ENCODE data around the gene HSPB6. TPM values are rescaled to one million over a fixed set of nuclear protein-coding genes. Genes with fewer than 3 reads are reported as not detected.
A peak's percentile ranks its signal among the peaks of the same experiment; 100 is the strongest.

HSPB6 gene
- total RNA-seq, 2 donors from 2014 or later = 0.33 to 0.90 TPM

- no peak overlapping the region for H3K4me3 ChIP-seq (ENCODE audit: low read length)
- H3K36me3 ChIP-seq (ENCODE audit: control insufficient read depth, insufficient read depth, low read length) = peaks cover 19% of the 10 kb centered on the region
- Mint-ChIP-seq H3K4me3 (no peak overlapping the region), H3K4me1 (peaks cover 3% of the 10 kb centered on the region), H3K27me3 (ENCODE audit: insufficient read depth) (peaks cover 4% of the 10 kb centered on the region), H3K9me3 (no peaks in the 10 kb centered on the region), H3K36me3 (ENCODE audit: low read depth) (peaks cover 22% of the 10 kb centered on the region), H3K27ac (no peak overlapping the region)
- DNase-seq = peak; percentile 98
- no peak overlapping the region for H3K9ac ChIP-seq (ENCODE audit: extremely low read depth, low read length, poor library complexity, severe bottlenecking)
- TF ChIP-seq CTCF (conservative IDR thresholded peaks at IDR 0.05) = no peak
- H3K9me3 ChIP-seq (ENCODE audit: control insufficient read depth, low read length) = no peaks in the 10 kb centered on the region
- no peaks in the 10 kb centered on the region for H3K27me3 ChIP-seq (ENCODE audit: control insufficient read depth, insufficient read depth, low read length, poor library complexity, severe bottlenecking)
- no peak overlapping the region for H3K27ac ChIP-seq (ENCODE audit: low read depth, low read length)
- WGBS, 2 experiments (ENCODE audit: insufficient coverage in 1 of 2, insufficient read length in 1 of 2) = 55 to 58% methylated on average over 5 to 34 of the region's 34 CpGs
- H3K4me1 ChIP-seq (ENCODE audit: control insufficient read depth, insufficient read depth, low read length) = peaks cover 2% of the 10 kb centered on the region
These were observed 10.7 kb upstream of the HSPB6 start for GRCh38 chr19:35767288-35768081.

- no peak overlapping the region for H3K9ac ChIP-seq (ENCODE audit: extremely low read depth, low read length, poor library complexity, severe bottlenecking)
- Mint-ChIP-seq H3K27me3 (ENCODE audit: insufficient read depth) (peaks cover 2% of the 10 kb centered on the region), H3K9me3 (no peaks in the 10 kb centered on the region), H3K4me1 (peaks cover 3% of the 10 kb centered on the region), H3K36me3 (ENCODE audit: low read depth) (peaks cover 28% of the 10 kb centered on the region), H3K4me3 (no peak overlapping the region), H3K27ac (no peak overlapping the region)
- H3K36me3 ChIP-seq (ENCODE audit: control insufficient read depth, insufficient read depth, low read length) = peaks cover 25% of the 10 kb centered on the region
- H3K4me1 ChIP-seq (ENCODE audit: control insufficient read depth, insufficient read depth, low read length) = peaks cover 2% of the 10 kb centered on the region
- no peak overlapping the region for H3K27ac ChIP-seq (ENCODE audit: low read depth, low read length)
- TF ChIP-seq CTCF (conservative IDR thresholded peaks at IDR 0.05) = no peak
- H3K4me3 ChIP-seq (ENCODE audit: low read length) = no peak overlapping the region
- peak; percentile 49 for DNase-seq
- no peaks in the 10 kb centered on the region for H3K9me3 ChIP-seq (ENCODE audit: control insufficient read depth, low read length)
- WGBS, 2 experiments (ENCODE audit: insufficient coverage in 1 of 2, insufficient read length in 1 of 2) = 88 to 92% methylated on average over 4 to 11 of the region's 11 CpGs
- no peaks in the 10 kb centered on the region for H3K27me3 ChIP-seq (ENCODE audit: control insufficient read depth, insufficient read depth, low read length, poor library complexity, severe bottlenecking)
These were observed 9.8 kb upstream of the HSPB6 start for GRCh38 chr19:35766571-35767104.

- Mint-ChIP-seq H3K36me3 (ENCODE audit: low read depth) (peaks cover 37% of the 10 kb centered on the region), H3K9me3 (no peaks in the 10 kb centered on the region), H3K4me3 (no peak overlapping the region), H3K27ac (no peak overlapping the region), H3K4me1 (peaks cover 3% of the 10 kb centered on the region), H3K27me3 (ENCODE audit: insufficient read depth) (no peaks in the 10 kb centered on the region)
- no peaks in the 10 kb centered on the region for H3K27me3 ChIP-seq (ENCODE audit: control insufficient read depth, insufficient read depth, low read length, poor library complexity, severe bottlenecking)
- TF ChIP-seq CTCF (conservative IDR thresholded peaks at IDR 0.05) = no peak
- H3K4me3 ChIP-seq (ENCODE audit: low read length) = no peak overlapping the region
- no peaks in the 10 kb centered on the region for H3K9me3 ChIP-seq (ENCODE audit: control insufficient read depth, low read length)
- no peak for DNase-seq
- H3K27ac ChIP-seq (ENCODE audit: low read depth, low read length) = no peak overlapping the region
- H3K4me1 ChIP-seq (ENCODE audit: control insufficient read depth, insufficient read depth, low read length) = peaks cover 2% of the 10 kb centered on the region
- WGBS, 2 experiments (ENCODE audit: insufficient coverage in 1 of 2, insufficient read length in 1 of 2) = 93% methylated on average over 9 to 17 of the region's 17 CpGs
- peaks cover 38% of the 10 kb centered on the region for H3K36me3 ChIP-seq (ENCODE audit: control insufficient read depth, insufficient read depth, low read length)
- no peak overlapping the region for H3K9ac ChIP-seq (ENCODE audit: extremely low read depth, low read length, poor library complexity, severe bottlenecking)
These were observed 7.8 kb upstream of the HSPB6 start for GRCh38 chr19:35764432-35765315.

Measured in endodermal cell (in vitro differentiated cells).